Subcutaneous preadipocyte (primary cell): ENCODE measurements around the gene HOXB13. TPM values are rescaled to one million over a fixed set of nuclear protein-coding genes. Genes with fewer than 3 reads are reported as not detected.

Experiments
- small RNA-seq: library from RNA; depleted of rRNA; stranded (forward); fragments of <200 nt; gene quantifications from one replicate; pipeline ENCODE3, GENCODE V24; 2012
- total RNA-seq: library from RNA; depleted of rRNA; stranded (reverse); fragments of >200 nt; gene quantifications from 2 replicates; pipeline ENCODE4 v1.2.3, GENCODE V29; 2012

HOXB13 gene
- total RNA-seq, result under 0.01 TPM in 1 of 2 replicates, not detected in the other

GRCh38 chr17:48728232-48729231, at the start of gene HOXB13:
HOXB13 (minus strand) TSS chr17:48728750; CDS start chr17:48728593, 157 bp downstream.

GRCh38 chr17:48722915-48723422, 5.6 kb downstream of the HOXB13 start, which contains the start of gene PRAC2:
PRAC2 (plus strand) TSS chr17:48723185; CDS start chr17:48724411, 1,226 bp downstream.

GRCh38 chr17:48722201-48722907, 6.2 kb downstream of the HOXB13 start, which contains the start of gene PRAC1:
PRAC1 (minus strand) TSS chr17:48722518; CDS start chr17:48722392, 126 bp downstream.

Small RNA genes lying within 50 kb of the gene (small RNA-seq; reads per million reads assigned to genes)
- gene AC091179.2, result not detected
- not detected for gene COX6B1P2
- gene MIR3185, result not detected
- gene RF02132, result not detected
- not detected for gene RF02133
- gene RN7SL125P, result not detected

Other genes starting within 250 kb of the HOXB13 start
- gene HOXB1, start 197.7 kb downstream of the HOXB13 start, total RNA-seq, result not detected in 2 replicates
- 5.9 and 10.8 TPM in 2 replicates for gene HOXB2, start 183.6 kb downstream of the HOXB13 start, total RNA-seq
- 3.3 and 4.7 TPM in 2 replicates for gene HOXB4, start 150.4 kb downstream of the HOXB13 start, total RNA-seq
- 5.1 and 9.8 TPM in 2 replicates for gene HOXB3, start 138.5 kb downstream of the HOXB13 start, total RNA-seq
- gene HOXB5, start 135.0 kb downstream of the HOXB13 start, total RNA-seq, result 0.39 and 0.73 TPM in 2 replicates
- gene HOXB6, start 123.8 kb downstream of the HOXB13 start, total RNA-seq, result 8.8 and 11.0 TPM in 2 replicates
- gene HOXB7, start 117.7 kb downstream of the HOXB13 start, total RNA-seq, result 3.5 and 4.0 TPM in 2 replicates
- 0.20 and 1.5 TPM in 2 replicates for gene HOXB8, start 113.5 kb downstream of the HOXB13 start, total RNA-seq
- 0.37 TPM in 1 of 2 replicates, not detected in the other for gene HOXB9, start 102.4 kb downstream of the HOXB13 start, total RNA-seq
- gene PRAC1, start 6.2 kb downstream of the HOXB13 start, total RNA-seq, result not detected in 2 replicates
- gene PRAC2, start 5.6 kb downstream of the HOXB13 start, total RNA-seq, result not detected in 2 replicates
- not detected in 2 replicates for gene TTLL6, start 88.5 kb upstream of the HOXB13 start, total RNA-seq
- gene CALCOCO2, start 102.3 kb upstream of the HOXB13 start, total RNA-seq, result 61.8 and 64.3 TPM in 2 replicates
- gene ATP5MC1, start 164.0 kb upstream of the HOXB13 start, total RNA-seq, result 61.7 and 82.3 TPM in 2 replicates
- 85.2 and 90.5 TPM in 2 replicates for gene UBE2Z, start 179.7 kb upstream of the HOXB13 start, total RNA-seq
- gene SNF8, start 216.1 kb upstream of the HOXB13 start, total RNA-seq, result 53.8 and 60.3 TPM in 2 replicates
- not detected in 2 replicates for gene GIP, start 239.8 kb upstream of the HOXB13 start, total RNA-seq